HCT116 (cell line): ENCODE results near the gene ATP8B4. TPM values are rescaled to one million over a fixed set of nuclear protein-coding genes. Genes with fewer than 3 reads are reported as not detected.

Experiments used
- ATAC-seq: fragments of 200-7000 bp; cut with Tn5 transposase; 2 replicates; pipeline ENCODE4 v1.9.1; 2020; ENCODE audit warnings: mild to moderate bottlenecking, moderate library complexity
- BruUV-seq: library from RNA; stranded (reverse); fragments of 400-500 nt; replicated peaks from 2 replicates; lab custom pipeline; 2021; lab: Mats Ljungman, UMichigan
- CTCF ChIA-PET: fragments of 300-600 bp; sonication (Branson Sonifier 250); formaldehyde crosslinking; loops from one replicate; lab custom pipeline; 2021; ENCODE audit warnings: antibody characterized with exemption; lab: Charles Lee
- POLR2A ChIA-PET: fragments of 300-600, 350-600 bp; sonication (Branson Sonifier 250); formaldehyde crosslinking; loops from one replicate; lab custom pipeline; 2021; ENCODE audit warnings: antibody characterized with exemption; lab: Charles Lee
- RAD21 ChIA-PET, 2 experiments: fragments of 300-600 bp; sonication (Branson Sonifier 250); formaldehyde crosslinking; loops; one replicate each; lab custom pipeline; 2023; ENCODE audit warnings: low total read pairs in 2 of 2; ENCODE audit not compliant: uncharacterized antibody in 2 of 2, unreplicated experiment in 2 of 2, low non-redundant PET in 1 of 2; lab: Charles Lee
- DNase-seq: peaks from one replicate; pipeline ENCODE4 v3.0.0-alpha.2; 2010; ENCODE audit warnings: low read depth, low spot score
- H2AFZ ChIP-seq: fragments of 200-600 bp; shearing (Covaris generic), sonication (generic); 2 replicates; pipeline ENCODE4 v1.6.1; 2017; ENCODE audit warnings: low read depth, mixed run types, mixed read lengths, antibody characterized with exemption, low read length; ENCODE audit not compliant: poor library complexity, severe bottlenecking
- H3K27ac ChIP-seq: 2 replicates; pipeline ENCODE4 v1.5.1; 2012; ENCODE audit warnings: low read depth, low read length
- H3K27me3 ChIP-seq: fragments of 200-600 bp; sonication (generic); 2 replicates; pipeline ENCODE4 v1.6.1; 2016; ENCODE audit warnings: mixed run types, low read length, mixed read lengths; ENCODE audit not compliant: insufficient read depth
- H3K36me3 ChIP-seq, 2 experiments: fragments of 200-500 bp in 1 of 2; fragments of 200-600 bp in 1 of 2; sonication (Bioruptor generic) in 1 of 2; sonication (generic) in 1 of 2; 2 replicates each; pipeline versions ENCODE4 v1.5.1 to v1.6.1; 2014 to 2016; ENCODE audit warnings: low read length in 2 of 2, inconsistent platforms in 1 of 2, mixed read lengths in 1 of 2, mixed run types in 1 of 2; ENCODE audit not compliant: insufficient read depth in 2 of 2, control insufficient read depth in 1 of 2
- H3K4me1 ChIP-seq, 2 experiments: fragments of 200-600 bp in 1 of 2; sonication (generic) in 1 of 2; 2 replicates each; pipeline versions ENCODE4 v1.5.1 to v1.6.1; 2012 to 2017; ENCODE audit warnings: low read length in 2 of 2, inconsistent platforms in 1 of 2, mild to moderate bottlenecking in 1 of 2, mixed read lengths in 1 of 2, mixed run types in 1 of 2, moderate library complexity in 1 of 2; ENCODE audit not compliant: insufficient read depth in 2 of 2, control insufficient read depth in 1 of 2
- H3K4me2 ChIP-seq: fragments of 200-600 bp; sonication (generic); 2 replicates; pipeline ENCODE4 v1.6.1; 2017; ENCODE audit warnings: mixed run types, low read length, mixed read lengths
- H3K4me3 ChIP-seq, 2 experiments: fragments of 200-600 bp in 1 of 2; sonication (generic) in 1 of 2; replicated peaks in 1 of 2; 2 replicates each; pipeline ENCODE4 v1.5.1; 2011 to 2016; ENCODE audit warnings: low read length in 2 of 2, control low read depth in 1 of 2, low read depth in 1 of 2, mild to moderate bottlenecking in 1 of 2, mixed read lengths in 1 of 2, mixed run types in 1 of 2
- H3K79me2 ChIP-seq: fragments of 200-600 bp; sonication (generic); 2 replicates; pipeline ENCODE4 v1.6.1; 2017; ENCODE audit warnings: mild to moderate bottlenecking, mixed run types, low read length, moderate library complexity, mixed read lengths; ENCODE audit not compliant: insufficient read depth
- H3K9ac ChIP-seq: fragments of 200-600 bp; sonication (generic); 2 replicates; pipeline ENCODE4 v1.6.1; 2016; ENCODE audit warnings: low read length, mixed read lengths
- H3K9me2 ChIP-seq: fragments of 200-600 bp; sonication (generic), shearing (Covaris generic); 2 replicates; pipeline ENCODE4 v1.6.1; 2017; ENCODE audit warnings: mixed run types, mild to moderate bottlenecking, moderate library complexity; ENCODE audit not compliant: insufficient read depth
- H3K9me3 ChIP-seq, 2 experiments: fragments of 200-500 bp in 1 of 2; fragments of 200-600 bp in 1 of 2; sonication (Bioruptor generic) in 1 of 2; sonication (generic) in 1 of 2; 2 replicates each; pipeline ENCODE4 v1.6.1; 2014 to 2017; ENCODE audit warnings: low read length in 2 of 2, mixed read lengths in 2 of 2, inconsistent platforms in 1 of 2, low read depth in 1 of 2, mild to moderate bottlenecking in 1 of 2, mixed run types in 1 of 2, moderate library complexity in 1 of 2; ENCODE audit not compliant: control insufficient read depth in 1 of 2, insufficient read depth in 1 of 2
- H4K20me1 ChIP-seq: fragments of 200-600 bp; sonication (generic), shearing (Covaris generic); 2 replicates; pipeline ENCODE4 v1.6.1; 2017; ENCODE audit warnings: mixed run types, mild to moderate bottlenecking, moderate library complexity; ENCODE audit not compliant: insufficient read depth
- ATF3 ChIP-seq: IDR thresholded peaks from 2 replicates; pipeline ENCODE4 v1.6.1; 2012
- CBX3 ChIP-seq: IDR thresholded peaks from 2 replicates; pipeline ENCODE4 v1.6.1; 2012; ENCODE audit warnings: low read depth
- CEBPB ChIP-seq: IDR thresholded peaks from 2 replicates; pipeline ENCODE4 v1.6.1; 2012; ENCODE audit warnings: low read depth
- CTCF ChIP-seq, 3 experiments: fragments of 200-600 bp in 1 of 3; sonication (generic) in 1 of 3; IDR thresholded peaks in 2 of 3; conservative IDR thresholded peaks in 1 of 3; 2 replicates each; pipeline ENCODE4 v1.5.1; 2012 to 2017; ENCODE audit warnings: low read depth in 2 of 3, low read length in 2 of 3, antibody characterized with exemption in 1 of 3, borderline replicate concordance in 1 of 3, control low read depth in 1 of 3, mild to moderate bottlenecking in 1 of 3, mixed read lengths in 1 of 3, mixed run types in 1 of 3, moderate library complexity in 1 of 3; ENCODE audit not compliant: insufficient read depth in 1 of 3
- EGR1 ChIP-seq: IDR thresholded peaks from 2 replicates; pipeline ENCODE4 v1.6.1; 2012; ENCODE audit warnings: low read depth
- ELF1 ChIP-seq: IDR thresholded peaks from 2 replicates; pipeline ENCODE4 v1.6.1; 2012; ENCODE audit warnings: low read depth, borderline replicate concordance
- EZH2 ChIP-seq: fragments of 200-600 bp; sonication (generic); IDR thresholded peaks from 2 replicates; pipeline ENCODE4 v1.6.1; 2017; ENCODE audit warnings: antibody characterized with exemption, mixed run types
- FOSL1 ChIP-seq: IDR thresholded peaks from 2 replicates; pipeline ENCODE4 v1.6.1; 2012; ENCODE audit warnings: low read depth
- JUND ChIP-seq: IDR thresholded peaks from 2 replicates; pipeline ENCODE4 v1.6.1; 2012
- POLR2A ChIP-seq: IDR thresholded peaks from 2 replicates; pipeline ENCODE4 v1.7.0; 2011; ENCODE audit warnings: borderline replicate concordance; ENCODE audit not compliant: insufficient read depth, insufficient read length; ENCODE audit errors: extremely low read depth
- POLR2AphosphoS5 ChIP-seq: IDR thresholded peaks from 2 replicates; pipeline ENCODE4 v1.6.1; 2011; ENCODE audit warnings: mild to moderate bottlenecking, low read depth, low read length, moderate library complexity
- RAD21 ChIP-seq: IDR thresholded peaks from 2 replicates; pipeline ENCODE4 v1.6.1; 2012; ENCODE audit warnings: low read depth, mild to moderate bottlenecking
- REST ChIP-seq: IDR thresholded peaks from 2 replicates; pipeline ENCODE4 v1.6.1; 2012; ENCODE audit warnings: low read depth
- SIN3A ChIP-seq: IDR thresholded peaks from 2 replicates; pipeline ENCODE4 v1.6.1; 2012; ENCODE audit warnings: low read depth
- SP1 ChIP-seq: IDR thresholded peaks from 2 replicates; pipeline ENCODE4 v1.6.1; 2012; ENCODE audit warnings: low read depth
- TCF7L2 ChIP-seq: IDR thresholded peaks from 2 replicates; pipeline ENCODE4 v1.7.0; 2011; ENCODE audit warnings: borderline replicate concordance, inconsistent platforms; ENCODE audit not compliant: insufficient read depth, insufficient read length; ENCODE audit errors: extremely low read depth
- ZNF274 ChIP-seq: fragments of 200-500 bp; sonication (Bioruptor generic); IDR thresholded peaks from 2 replicates; pipeline ENCODE4 v1.6.1; 2014; ENCODE audit warnings: mild to moderate bottlenecking, low read depth, low read length, inconsistent platforms
- intact Hi-C: fragments of 100-400 bp; cut with micrococcal nuclease; formaldehyde crosslinking; loops from 2 replicates; pipeline ENCODE4 v1.10.0; 2022
- total RNA-seq: library from RNA; stranded (reverse); gene quantifications from one replicate; pipeline ENCODE4 v1.2.1, GENCODE V29; 2021; ENCODE audit not compliant: unreplicated experiment
- TF ChIP-seq, protein P1 (sequence below): IDR thresholded peaks from 2 replicates; pipeline ENCODE4 v1.6.1; 2012

Gene ATP8B4
- total RNA-seq, 1 experiment from 2014 or later: 0.25 TPM

DNA sequence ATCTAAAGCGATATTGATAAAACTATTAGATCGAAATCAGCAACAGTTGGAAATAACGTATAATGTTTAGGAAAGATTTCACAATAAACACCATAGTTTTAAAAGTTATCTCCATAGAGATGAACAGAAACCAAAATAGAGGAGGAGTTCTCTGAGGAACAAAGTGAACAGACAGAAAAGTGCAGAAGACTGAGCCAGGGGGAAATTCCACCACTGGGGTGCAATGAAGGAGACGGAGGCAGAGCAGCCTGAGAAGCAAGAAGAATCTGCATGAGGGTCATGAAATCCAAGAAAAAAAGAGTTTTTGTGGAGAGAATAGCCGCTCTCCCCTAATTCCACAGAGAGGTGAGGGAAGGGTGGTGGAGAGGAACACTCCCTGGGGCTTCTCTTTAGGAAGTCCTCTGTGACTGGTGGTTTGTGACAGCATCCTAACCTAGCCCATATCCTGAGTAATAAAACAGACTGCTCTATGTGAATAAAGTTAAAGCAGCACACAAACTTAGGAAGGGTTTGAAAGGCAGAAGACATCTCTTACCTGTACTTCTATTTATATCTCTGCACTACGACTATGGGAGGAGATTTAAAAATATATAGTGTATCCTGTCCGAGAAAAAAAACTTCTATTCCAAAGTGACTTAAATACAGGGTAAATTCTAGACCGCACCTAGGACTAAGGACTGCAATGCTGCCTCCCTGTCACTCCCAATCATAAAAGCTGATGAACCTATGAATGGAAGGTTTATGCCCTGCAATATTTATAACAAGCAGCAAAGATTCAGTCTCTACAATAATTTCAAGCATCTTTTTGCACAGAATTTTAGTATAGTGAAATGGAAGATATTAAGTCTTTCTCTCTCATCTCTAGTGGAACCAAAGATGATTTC, 22.9 kb downstream of the ATP8B4 start:
- no peak for DNase-seq
- no peaks in the 10 kb centered on the region for H3K27me3 ChIP-seq
- TF ChIP-seq CBX3: no peak
- TF ChIP-seq ATF3: no peak
- no peak for TF ChIP-seq SP1
- no peak for TF ChIP-seq EGR1
- no peak for TF ChIP-seq RAD21
- TF ChIP-seq, protein P1, sequence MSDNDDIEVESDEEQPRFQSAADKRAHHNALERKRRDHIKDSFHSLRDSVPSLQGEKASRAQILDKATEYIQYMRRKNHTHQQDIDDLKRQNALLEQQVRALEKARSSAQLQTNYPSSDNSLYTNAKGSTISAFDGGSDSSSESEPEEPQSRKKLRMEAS: no peak
- no peak for TF ChIP-seq CEBPB
- TF ChIP-seq FOSL1: no peak
- TF ChIP-seq ZNF274: no peak
- TF ChIP-seq SIN3A: no peak
- no peak for TF ChIP-seq CTCF (IDR thresholded peaks at IDR 0.05 in 2 of 3, conservative IDR thresholded peaks at IDR 0.05 in 1 of 3; ENCODE audit: borderline replicate concordance in 1 of 3, insufficient read depth in 1 of 3, low read depth in 2 of 3, low read length in 2 of 3)
- no peak for TF ChIP-seq REST
- no peak for TF ChIP-seq EZH2
- no peak for TF ChIP-seq ELF1
- TF ChIP-seq POLR2AphosphoS5: no peak
- no peak for TF ChIP-seq TCF7L2
- TF ChIP-seq POLR2A: no peak
- TF ChIP-seq JUND: no peak
- TF ChIP-seq, all 23 proteins: peak for 0
- RAD21 ChIA-PET: no interaction called here
- Histone ChIP-seq H3K4me2 (no peak overlapping the region), H3K79me2 (no peaks in the 10 kb centered on the region), H3K27ac (no peak overlapping the region), H4K20me1 (no peaks in the 10 kb centered on the region), H3K9me3 (no peaks in the 10 kb centered on the region), H3K4me3 (no peak overlapping the region), H3K36me3 (no peaks in the 10 kb centered on the region), H3K9ac (no peak overlapping the region), H2AFZ (no peak overlapping the region), H3K4me1 (no peaks in the 10 kb centered on the region), H3K9me2 (no peaks in the 10 kb centered on the region)
- intact Hi-C loops: no loop called here
- no peak for ATAC-seq
- POLR2A ChIA-PET: no interaction called here
- BruUV-seq: no TSS peak
- CTCF ChIA-PET: no interaction called here
